HuH-7.5 (cell line): ENCODE measurements around the gene RTEL1.
"Not testable (repeated sequence)": the region's sequence is repeated elsewhere in the genome, so short reads cannot be mapped to it uniquely, and the experiment has no call there.

Experiments used
- DNase-seq: peaks from one replicate; pipeline ENCODE4 v3.0.0; 2011; ENCODE audit warnings: low spot score

The RTEL1 gene

GRCh38 chr20:63652192-63652980 lies 5.7 kb upstream of the RTEL1 start:
- peak; percentile 75 for DNase-seq

- peak; percentile 91 for DNase-seq
Measured at GRCh38 chr20:63653041-63653973, 4.8 kb upstream of the RTEL1 start, which contains the start of gene STMN3. Gene STMN3 (minus strand): TSS chr20:63653424. CDS start chr20:63653345, 79 bp downstream.

DNA sequence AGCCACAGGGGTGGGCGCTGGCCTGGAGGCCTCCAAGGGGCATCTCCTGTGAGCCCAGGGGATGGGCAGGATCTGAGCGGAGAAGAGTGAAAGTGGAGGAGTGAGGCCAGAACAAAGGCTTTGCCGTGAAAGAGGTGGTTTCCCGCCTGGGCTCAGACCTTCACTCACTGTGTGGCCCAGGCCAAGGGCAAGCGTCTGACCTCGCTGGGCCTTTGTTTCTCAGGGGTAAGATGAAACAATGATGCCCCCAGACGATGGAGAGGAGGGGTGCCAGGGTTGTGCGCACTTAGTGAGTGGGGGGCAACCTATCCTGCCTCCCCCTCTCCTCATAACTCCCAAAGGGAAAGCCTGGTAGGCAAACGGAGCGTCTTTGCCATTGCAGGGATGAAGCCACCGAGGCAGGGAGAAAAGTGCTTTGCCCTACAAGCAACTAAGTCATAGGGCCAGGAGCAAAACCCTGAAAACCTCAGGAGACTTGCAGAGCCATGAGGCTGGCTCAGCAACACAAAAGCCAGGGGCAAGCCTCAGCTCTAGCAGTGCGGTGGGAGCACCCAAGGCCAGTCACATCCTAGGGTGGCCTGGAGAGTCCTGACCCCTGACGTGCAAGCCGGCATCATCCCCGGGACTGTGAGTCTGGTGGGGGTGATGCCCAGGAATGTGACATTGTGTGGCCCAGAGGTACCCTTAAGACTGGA lies 4.0 kb upstream of the RTEL1 start:
- no peak for DNase-seq

DNA sequence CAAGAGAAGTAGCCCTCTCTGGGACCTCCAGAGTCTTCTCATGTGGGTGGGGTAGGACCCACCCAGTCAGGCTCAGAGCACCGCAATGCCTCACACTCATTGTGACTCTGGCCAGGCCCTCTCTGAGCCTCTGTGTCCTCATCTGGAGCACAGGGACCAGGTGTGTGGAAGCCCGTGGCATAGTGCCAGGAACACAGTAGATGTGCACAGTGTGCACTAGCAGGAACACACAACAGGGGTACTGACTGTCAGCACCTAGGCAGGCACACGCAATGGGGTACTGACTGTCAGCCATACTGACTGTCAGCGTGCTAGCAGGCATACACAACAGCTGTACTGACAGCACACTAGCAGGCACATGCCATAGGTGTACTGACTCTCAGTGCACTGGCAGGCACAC lies 2.9 kb upstream of the RTEL1 start:
- DNase-seq: no peak

DNA sequence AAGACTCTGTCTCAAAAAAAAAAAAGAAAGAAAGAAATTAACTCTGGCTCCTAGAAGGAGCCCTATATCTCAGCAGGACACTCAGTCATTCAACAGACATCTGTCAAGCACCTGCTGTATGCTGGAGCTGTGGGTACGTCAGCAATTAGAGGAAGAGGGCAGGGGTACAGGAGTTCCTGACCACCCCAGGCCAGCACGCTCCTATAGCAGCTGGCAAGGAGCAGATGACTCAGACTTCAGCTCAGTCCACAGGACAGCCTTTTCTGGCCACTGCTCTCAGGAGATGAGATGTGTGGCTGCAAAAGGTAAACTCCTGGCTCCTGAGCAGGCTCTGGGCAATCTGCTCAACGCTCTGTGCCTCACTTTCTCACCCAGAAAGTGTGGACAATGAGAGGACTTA lies 1.7 kb upstream of the RTEL1 start:
- no peak for DNase-seq

DNA sequence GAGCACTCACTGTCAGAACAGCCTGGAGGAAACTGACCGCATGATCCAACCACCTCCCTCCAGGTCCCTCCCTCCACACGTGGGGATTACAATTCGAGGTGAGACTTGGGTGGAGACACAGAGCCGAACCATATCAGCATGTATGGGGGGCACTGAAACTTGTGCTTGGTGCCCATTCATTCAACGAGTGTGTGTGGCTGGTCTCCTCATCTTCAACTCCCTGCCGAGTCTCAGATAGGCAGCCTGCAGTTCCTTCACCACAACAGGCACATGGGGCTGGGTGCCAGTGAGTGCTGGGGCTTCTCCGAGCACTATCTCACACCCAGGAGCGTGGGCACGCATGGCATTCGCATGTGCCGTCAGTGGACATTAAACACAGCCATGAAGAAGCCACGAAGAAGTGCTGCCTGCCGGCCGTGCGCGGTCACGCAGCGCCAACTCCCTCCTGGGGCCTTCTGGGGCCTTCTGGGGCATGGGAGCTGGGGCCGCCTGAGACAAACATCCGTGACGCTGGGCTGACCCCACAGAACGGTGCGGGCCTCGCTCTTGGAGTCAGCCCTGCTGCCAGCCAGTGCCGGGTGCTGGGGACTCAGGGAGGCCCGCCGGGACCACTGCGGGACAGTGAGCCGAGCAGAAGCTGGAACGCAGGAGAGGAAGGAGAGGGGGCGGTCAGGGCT lies 714 bp upstream of the RTEL1 start:
- DNase-seq: peak; percentile 70

- DNase-seq: no peak
Measured at GRCh38 chr20:63658749-63659187, 656 bp downstream of the RTEL1 start.

GRCh38 chr20:63659370-63659769 lies 1.3 kb downstream of the RTEL1 start:
- DNase-seq: no peak

- not testable (repeated sequence) for DNase-seq
Measured at GRCh38 chr20:63660174-63660573, 2.1 kb downstream of the RTEL1 start.

DNA sequence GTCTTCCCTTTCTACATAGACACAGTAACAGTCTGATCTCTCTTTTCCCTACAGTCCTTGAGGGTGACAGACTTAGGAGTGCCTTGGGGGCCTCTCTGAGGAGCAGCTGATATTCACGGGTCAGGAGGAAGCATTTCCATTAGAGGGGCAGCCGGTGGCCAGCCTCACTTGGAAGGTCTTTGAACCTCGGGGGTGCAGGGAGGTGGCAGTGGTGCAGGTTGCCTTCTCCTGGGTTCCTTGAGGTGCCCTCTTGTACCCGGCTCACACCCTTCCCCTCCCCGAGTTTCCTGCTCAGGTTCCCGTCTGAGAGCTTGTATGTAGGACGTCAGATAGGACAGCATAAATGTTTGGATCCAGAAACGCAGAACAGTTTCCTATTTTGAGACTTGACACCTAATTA lies 2.5 kb downstream of the RTEL1 start:
- no peak for DNase-seq

GRCh38 chr20:63661108-63661507 lies 3.0 kb downstream of the RTEL1 start:
- no peak for DNase-seq

GRCh38 chr20:63661959-63662812 lies 4.1 kb downstream of the RTEL1 start:
- no peak for DNase-seq

DNA sequence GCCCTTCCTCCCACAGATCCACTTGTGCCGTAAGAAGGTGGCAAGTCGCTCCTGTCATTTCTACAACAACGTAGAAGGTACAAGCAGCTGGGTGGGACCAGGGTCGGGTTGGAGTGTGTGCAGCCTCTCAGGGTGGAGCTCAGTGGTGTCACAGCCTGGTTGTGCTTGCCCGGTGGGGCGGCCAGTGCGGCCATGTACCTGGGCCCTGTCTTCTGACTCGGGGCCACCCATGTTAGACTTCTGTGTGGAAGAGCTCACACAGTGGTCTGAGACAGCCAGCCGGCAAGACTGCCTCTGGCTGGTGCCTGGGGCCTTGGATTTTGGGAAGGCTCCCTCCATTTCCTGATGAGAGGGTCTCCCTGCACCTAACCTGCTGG lies 4.7 kb downstream of the RTEL1 start:
- no peak for DNase-seq

GRCh38 chr20:63663332-63664066 lies 5.4 kb downstream of the RTEL1 start:
- DNase-seq: no peak

- DNase-seq: no peak
Measured at GRCh38 chr20:63664143-63664851, 6.2 kb downstream of the RTEL1 start.

DNA sequence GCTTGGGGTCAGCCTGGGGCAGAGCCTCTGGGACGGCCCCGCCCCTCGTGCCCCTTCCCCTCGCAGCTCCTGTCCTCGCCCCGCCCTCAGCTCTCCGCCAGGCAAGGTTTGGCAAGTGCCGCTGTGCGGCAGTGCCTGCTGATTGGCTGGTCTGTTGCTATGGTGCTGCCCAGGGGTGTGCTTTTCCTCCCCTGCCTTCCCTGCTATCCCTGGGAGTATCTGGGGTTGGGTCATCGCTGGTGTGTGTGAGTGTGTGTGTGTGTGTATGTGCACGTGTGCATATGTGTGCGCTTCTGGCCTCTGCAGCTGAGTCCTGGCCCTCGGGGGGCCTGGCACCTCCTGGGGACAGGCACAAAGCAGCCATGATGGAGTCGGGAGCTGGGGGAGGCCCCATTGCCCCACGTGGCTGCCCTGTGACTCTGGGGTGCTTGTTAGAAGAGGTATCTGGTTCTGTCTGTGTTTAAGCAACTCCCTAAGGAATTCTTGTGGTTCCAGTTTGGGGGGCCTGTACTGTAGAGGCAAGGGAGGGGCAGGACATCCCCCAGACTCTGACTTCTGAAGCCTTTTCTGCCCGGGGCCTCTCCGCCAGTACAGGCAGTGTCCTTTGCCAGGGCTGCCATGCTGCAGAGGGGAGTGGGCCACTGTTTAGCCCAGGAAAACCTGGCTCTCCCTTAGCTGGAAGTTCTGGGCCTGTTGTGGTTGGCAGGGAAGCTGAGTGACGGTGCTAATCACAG lies 6.9 kb downstream of the RTEL1 start:
- peak; percentile 81 for DNase-seq

GRCh38 chr20:63665708-63666107 lies 7.6 kb downstream of the RTEL1 start:
- no peak for DNase-seq

GRCh38 chr20:63667858-63668257 lies 9.7 kb downstream of the RTEL1 start:
- DNase-seq: no peak

- DNase-seq: no peak
Measured at GRCh38 chr20:63668351-63668750, 10.2 kb downstream of the RTEL1 start.
